ENCODE measurements around the gene SRSF1. TPM values are rescaled to one million over a fixed set of nuclear protein-coding genes. Genes with fewer than 3 reads are reported as not detected.

Gene SRSF1
- total and polyA plus RNA-seq, 11 donors: 48.2 to 129 (median 99.7) TPM

- peak overlapping the region in 11 of 12 donors; percentile 5 to 98 (median 54) for H3K27ac ChIP-seq
- no peaks in the 10 kb centered on the region for H3K9me3 ChIP-seq
- TF ChIP-seq POLR2A (IDR thresholded peaks at IDR 0.05) (no peak), CTCF (IDR thresholded peaks at IDR 0.05) (peak; percentile 46 to 72 (median 68))
- DNase-seq: peak in 4 of 5 donors; percentile 67 to 71 (median 69)
- H3K4me1 ChIP-seq: peaks cover 0 to 53% (median 25%) of the 10 kb centered on the region in 12 donors
- no peak overlapping the region for H3K4me3 ChIP-seq
- 32 to 35% (median 32%) methylated on average over 4 of the region's 4 CpGs for WGBS, 4 donors
- intact Hi-C loops (cut with DNase I): loop anchor here in 9 of 10 donors (1.0 to 10.0 kb wide), 8 partner anchors 105 to 871 kb away; no protein-coding TSS in a partner anchor
- H3K36me3 ChIP-seq: peaks cover 0 to 41% (median 35%) of the 10 kb centered on the region in 9 donors
- ATAC-seq: peak; percentile 88 to 94 (median 91)
- no peaks in the 10 kb centered on the region for H3K27me3 ChIP-seq
Measured at GRCh38 chr17:57995076-57995956, 11.7 kb downstream of the SRSF1 start.

GRCh38 chr17:57994436-57994835 lies 12.6 kb downstream of the SRSF1 start:
- Histone ChIP-seq H3K27ac (peak overlapping the region in 8 of 12 donors; percentile 7 to 98 (median 56)), H3K4me1 (peaks cover 0 to 62% (median 28%) of the 10 kb centered on the region in 12 donors), H3K4me3 (no peak overlapping the region), H3K9me3 (no peaks in the 10 kb centered on the region), H3K36me3 (peaks cover 0 to 33% (median 29%) of the 10 kb centered on the region in 9 donors), H3K27me3 (no peaks in the 10 kb centered on the region)
- DNase-seq (no peak), ATAC-seq (peak in 3 of 4 donors; percentile 29 to 44 (median 33))
- TF ChIP-seq CTCF (IDR thresholded peaks at IDR 0.05): no peak
- no peak for TF ChIP-seq POLR2A (IDR thresholded peaks at IDR 0.05)
- intact Hi-C loops (cut with DNase I): loop anchor here in 6 of 10 donors (2.0 to 10.0 kb wide), 5 partner anchors 104 to 870 kb away; no protein-coding TSS in a partner anchor
- 21 to 29% (median 24%) methylated on average over 2 of the region's 2 CpGs for WGBS, 4 donors

- H3K4me1 ChIP-seq: peaks cover 0 to 66% (median 33%) of the 10 kb centered on the region in 12 donors
- ATAC-seq: no peak
Measured at GRCh38 chr17:57993471-57994365, 13.3 kb downstream of the SRSF1 start.

More at GRCh38 chr17:57993471-57994365, 13.3 kb downstream of the SRSF1 start:
- no peak for DNase-seq
- Histone ChIP-seq H3K27ac (peak overlapping the region in 9 of 12 donors; percentile 7 to 98 (median 48)), H3K27me3 (no peaks in the 10 kb centered on the region), H3K36me3 (peaks cover 0 to 27% (median 22%) of the 10 kb centered on the region in 9 donors), H3K9me3 (no peaks in the 10 kb centered on the region), H3K4me3 (no peak overlapping the region)
- TF ChIP-seq CTCF (IDR thresholded peaks at IDR 0.05): no peak
- TF ChIP-seq POLR2A (IDR thresholded peaks at IDR 0.05): no peak
- intact Hi-C loops (cut with DNase I): loop anchor here in 6 of 10 donors (2.0 to 10.0 kb wide), 5 partner anchors 103 to 869 kb away; no protein-coding TSS in a partner anchor
- 37 to 46% (median 43%) methylated on average over 3 of the region's 3 CpGs for WGBS, 4 donors
